Prostate gland (tissue), 2 donors: Measurements from ENCODE around the gene ZMIZ1.

ENCODE experiments used
- CTCF ChIP-seq, 4 experiments: fragments of 200-600 bp in 2 of 4; fragments of 450-650 bp in 2 of 4; sonication (generic) in 2 of 4; IDR thresholded peaks; 1 replicate in 3 of 4; 2 replicates in 1 of 4; pipeline ENCODE4 v1.5.1; 2016 to 2019; ENCODE audit warnings: antibody characterized with exemption in 4 of 4, mild to moderate bottlenecking in 2 of 4, moderate library complexity in 2 of 4
- POLR2A ChIP-seq: fragments of 450-650 bp; IDR thresholded peaks from one replicate; pipeline ENCODE4 v1.6.1; 2016; ENCODE audit warnings: antibody characterized with exemption, mild to moderate bottlenecking
- POLR2AphosphoS5 ChIP-seq: sonication (generic); formaldehyde crosslinking; IDR thresholded peaks from one replicate; pipeline ENCODE4 v1.6.1; 2017; ENCODE audit warnings: antibody characterized with exemption

DNA sequence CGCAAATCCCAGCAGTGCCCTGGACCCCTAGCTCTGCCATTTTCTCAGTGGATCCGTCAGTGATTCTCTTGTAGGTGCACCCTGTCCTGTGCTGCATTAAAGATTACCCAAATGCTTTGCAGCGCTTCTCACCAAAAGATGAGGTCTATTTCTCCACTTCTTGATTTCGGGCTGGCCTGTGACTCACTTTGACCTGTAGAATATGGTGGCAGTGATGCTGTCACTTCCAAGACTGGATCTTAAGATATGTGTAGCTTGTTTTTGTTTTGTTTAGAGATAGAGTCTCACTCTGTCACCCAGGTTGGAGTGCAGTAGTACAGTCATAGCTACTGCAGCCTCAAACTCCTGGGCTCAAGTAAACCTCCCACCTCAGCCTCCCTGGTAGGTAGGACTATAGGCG is 37.0 kb upstream of the ZMIZ1 start:
- no peak for TF ChIP-seq POLR2A
- TF ChIP-seq CTCF (IDR thresholded peaks at IDR 0.05): no peak
- TF ChIP-seq POLR2AphosphoS5: no peak
